ENCODE measurements around the gene ACTR1B.
"Not testable (repeated sequence)": the region's sequence is repeated elsewhere in the genome, so short reads cannot be mapped to it uniquely, and the experiment has no call there.

ACTR1B gene

DNA sequence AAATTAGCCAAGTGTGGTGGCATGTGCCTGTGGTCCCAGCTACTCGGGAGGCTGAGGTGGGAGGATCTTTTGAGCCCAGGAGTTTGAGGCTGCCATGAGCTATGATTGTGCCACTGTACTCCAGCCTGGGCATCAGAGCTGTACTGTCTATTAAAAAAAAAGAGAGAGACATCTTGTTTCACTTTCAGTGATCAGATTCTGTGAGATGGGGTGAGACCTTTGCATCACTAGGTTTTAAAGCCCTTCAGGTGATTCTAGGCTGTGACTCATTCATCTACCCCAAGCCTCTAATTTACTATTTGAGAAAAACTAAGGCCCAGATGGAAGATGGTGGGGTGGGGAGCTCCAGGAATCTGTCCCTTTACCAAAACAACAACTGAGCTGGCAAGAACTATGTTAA lies 12.8 kb upstream of the ACTR1B start:
- H3K9me3 ChIP-seq (ENCODE audit: low read depth, low read length) = no peaks in the 10 kb centered on the region
- H3K36me3 ChIP-seq (ENCODE audit: insufficient read depth, low read length) = no peaks in the 10 kb centered on the region
- no peak for TF ChIP-seq FOXP2 (optimal IDR thresholded peaks at IDR 0.05; ENCODE audit: control extremely low read depth, extremely low read length, insufficient read depth)
- TF ChIP-seq POLR2AphosphoS5 (IDR thresholded peaks at IDR 0.05; ENCODE audit: borderline replicate concordance, low read depth, low read length) = no peak
- TF ChIP-seq EZH2 (IDR thresholded peaks at IDR 0.05) = no peak
- no peak overlapping the region for H3K27ac ChIP-seq
- H3K9ac ChIP-seq (ENCODE audit: insufficient read length) = no peak overlapping the region
- no peak for DNase-seq (ENCODE audit: low read depth, low spot score)
- no peak overlapping the region for H3K4me3 ChIP-seq

DNA sequence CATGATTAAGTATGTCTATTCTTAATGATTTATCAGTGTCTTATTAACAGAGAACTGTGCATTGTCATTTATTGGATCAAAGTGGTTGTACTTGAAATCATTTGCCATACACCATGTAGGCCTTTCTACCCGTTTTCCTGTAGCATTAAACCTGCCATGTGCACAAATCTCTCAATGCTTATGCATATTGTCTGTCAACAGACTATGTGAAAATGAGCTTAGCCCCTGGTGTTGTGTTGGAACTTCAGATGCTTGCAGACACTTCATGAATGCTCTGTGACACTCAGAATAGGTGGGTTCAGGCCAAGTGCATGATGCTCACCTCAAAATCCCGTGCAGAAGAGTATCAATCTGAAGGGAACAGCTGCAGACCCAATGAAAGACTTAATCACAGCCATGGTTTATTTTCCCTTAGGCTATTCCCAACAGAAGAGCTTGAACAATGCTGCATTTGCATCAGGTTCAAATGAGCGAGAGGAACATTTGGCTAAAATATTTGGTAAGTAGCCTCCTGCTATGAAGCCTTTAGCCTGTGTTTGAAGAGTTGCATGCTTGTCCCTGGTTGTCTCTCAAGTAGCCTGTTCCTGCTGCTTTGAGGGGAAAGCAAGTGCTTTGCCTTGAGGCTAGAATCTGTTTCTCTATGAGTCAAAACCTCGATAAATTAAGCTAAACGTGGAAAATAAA lies 11.7 kb upstream of the ACTR1B start:
- TF ChIP-seq EZH2 (IDR thresholded peaks at IDR 0.05) (no peak), FOXP2 (optimal IDR thresholded peaks at IDR 0.05; ENCODE audit: control extremely low read depth, extremely low read length, insufficient read depth) (no peak), POLR2AphosphoS5 (IDR thresholded peaks at IDR 0.05; ENCODE audit: borderline replicate concordance, low read depth, low read length) (no peak)
- Histone ChIP-seq H3K9me3 (ENCODE audit: low read depth, low read length) (no peaks in the 10 kb centered on the region), H3K36me3 (ENCODE audit: insufficient read depth, low read length) (no peaks in the 10 kb centered on the region), H3K27ac (no peak overlapping the region), H3K4me3 (no peak overlapping the region), H3K9ac (ENCODE audit: insufficient read length) (no peak overlapping the region)
- DNase-seq (ENCODE audit: low read depth, low spot score) = no peak

DNA sequence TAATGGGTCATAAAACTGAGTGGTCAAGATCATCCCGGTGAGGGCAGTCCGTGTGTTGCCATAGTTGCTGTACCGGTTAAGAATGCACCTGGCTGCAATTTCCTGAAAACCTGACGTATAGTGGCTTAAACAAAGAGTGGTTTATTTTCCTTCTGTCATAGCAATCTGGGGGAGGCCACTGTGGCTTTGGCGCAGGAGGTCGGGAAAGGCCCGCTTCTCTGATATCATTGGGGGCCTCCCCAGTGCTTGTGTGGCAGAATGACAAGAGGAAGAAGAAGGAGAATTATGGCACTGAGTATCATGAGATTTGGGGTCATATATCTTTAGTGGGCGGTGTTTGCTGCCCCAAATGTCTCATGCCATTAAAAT lies 10.1 kb upstream of the ACTR1B start:
- H3K36me3 ChIP-seq (ENCODE audit: insufficient read depth, low read length) = no peaks in the 10 kb centered on the region
- H3K9ac ChIP-seq (ENCODE audit: insufficient read length) = no peak overlapping the region
- no peak for DNase-seq (ENCODE audit: low read depth, low spot score)
- no peak overlapping the region for H3K4me3 ChIP-seq
- TF ChIP-seq EZH2 (IDR thresholded peaks at IDR 0.05) (no peak), POLR2AphosphoS5 (IDR thresholded peaks at IDR 0.05; ENCODE audit: borderline replicate concordance, low read depth, low read length) (no peak), FOXP2 (optimal IDR thresholded peaks at IDR 0.05; ENCODE audit: control extremely low read depth, extremely low read length, insufficient read depth) (no peak)
- H3K9me3 ChIP-seq (ENCODE audit: low read depth, low read length) = no peaks in the 10 kb centered on the region
- no peak overlapping the region for H3K27ac ChIP-seq

DNA sequence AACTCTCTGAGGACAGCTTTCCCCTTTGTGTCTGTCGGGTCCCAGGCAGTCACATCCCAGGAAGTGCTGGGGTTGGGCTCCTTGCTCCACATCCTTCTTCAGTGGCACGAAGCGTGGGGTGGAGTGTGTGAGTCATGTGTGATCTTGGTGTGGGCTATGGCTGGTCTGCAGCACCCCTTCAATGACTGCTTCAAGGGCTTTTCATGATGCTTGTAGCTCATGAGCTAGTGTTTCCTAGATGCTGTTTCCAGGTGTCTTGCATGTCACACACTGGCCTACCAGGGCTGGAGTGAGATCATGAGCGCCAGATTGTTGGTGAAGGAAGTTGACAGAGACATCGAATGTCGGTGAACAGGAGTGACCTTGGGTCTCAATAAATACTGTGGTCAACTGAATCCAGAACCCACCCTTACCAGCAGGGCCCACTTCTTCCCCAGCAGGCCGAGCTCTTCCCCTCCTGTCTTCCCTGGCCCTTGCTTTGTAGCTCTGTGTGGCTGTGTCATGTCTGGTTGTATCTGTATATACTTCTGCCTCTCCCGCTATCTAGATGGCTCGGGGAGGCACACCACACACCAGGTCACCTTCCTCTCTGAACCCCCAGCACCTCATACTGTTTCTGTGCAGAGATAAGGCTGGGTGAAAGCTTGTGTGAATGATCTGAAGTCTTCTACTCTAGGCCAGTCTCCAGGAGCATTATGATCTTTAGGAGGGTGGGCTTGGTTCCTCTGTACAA lies 9.5 kb upstream of the ACTR1B start:
- TF ChIP-seq POLR2AphosphoS5 (IDR thresholded peaks at IDR 0.05; ENCODE audit: borderline replicate concordance, low read depth, low read length) = no peak
- TF ChIP-seq EZH2 (IDR thresholded peaks at IDR 0.05) = no peak
- no peak for TF ChIP-seq FOXP2 (optimal IDR thresholded peaks at IDR 0.05; ENCODE audit: control extremely low read depth, extremely low read length, insufficient read depth)
- H3K9ac ChIP-seq (ENCODE audit: insufficient read length) = no peak overlapping the region
- no peaks in the 10 kb centered on the region for H3K36me3 ChIP-seq (ENCODE audit: insufficient read depth, low read length)
- no peak overlapping the region for H3K27ac ChIP-seq
- H3K9me3 ChIP-seq (ENCODE audit: low read depth, low read length) = no peaks in the 10 kb centered on the region
- no peak overlapping the region for H3K4me3 ChIP-seq
- no peak for DNase-seq (ENCODE audit: low read depth, low spot score)

DNA sequence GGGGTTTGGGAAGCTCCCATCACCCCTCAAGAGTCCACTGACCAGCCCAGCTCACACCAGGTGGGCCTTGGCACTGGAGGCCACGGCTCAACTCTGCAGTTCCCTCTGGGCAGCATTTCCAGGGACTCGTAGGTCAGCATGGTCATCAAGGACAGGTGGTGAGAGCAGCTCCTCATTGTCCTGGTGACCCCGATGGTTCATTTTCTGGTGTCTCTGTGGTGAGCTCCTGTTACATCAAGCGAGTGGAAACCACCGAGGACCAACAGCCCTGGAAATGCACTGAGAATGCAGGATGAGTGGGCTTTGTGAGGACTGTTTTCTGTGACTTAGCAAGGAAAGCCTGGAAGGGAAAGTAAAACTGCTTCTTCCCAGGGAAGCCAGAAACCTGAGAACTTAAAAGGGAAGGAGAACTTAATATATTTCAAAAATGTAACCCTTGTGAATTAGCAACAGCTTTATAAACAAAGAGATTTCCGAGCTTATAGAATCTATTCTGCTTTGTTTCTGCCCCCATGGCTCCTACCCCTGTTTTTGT lies 8.8 kb upstream of the ACTR1B start:
- H3K9me3 ChIP-seq (ENCODE audit: low read depth, low read length); H3K4me3 ChIP-seq; H3K36me3 ChIP-seq (ENCODE audit: insufficient read depth, low read length); DNase-seq (ENCODE audit: low read depth, low spot score); H3K9ac ChIP-seq (ENCODE audit: insufficient read length); H3K27ac ChIP-seq: not testable (repeated sequence)

DNA sequence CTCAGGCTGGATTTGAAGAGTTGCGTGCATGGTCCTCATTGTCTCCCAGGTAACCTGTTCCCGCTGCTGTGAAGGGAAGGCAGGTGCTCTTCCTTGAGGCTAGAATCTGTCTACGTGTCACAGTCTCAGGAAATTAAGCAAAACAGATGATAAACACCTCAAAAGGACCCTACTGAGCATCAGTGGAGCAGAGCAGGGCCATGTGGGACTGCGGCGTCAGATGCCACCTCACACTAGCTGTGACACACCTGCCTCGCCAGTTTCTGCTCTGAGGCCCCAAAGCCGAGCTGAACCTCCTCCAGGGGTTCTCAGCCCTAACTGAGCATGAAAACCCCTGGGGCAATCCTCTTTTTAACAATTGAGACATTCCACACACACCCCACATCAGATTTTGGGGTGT lies 7.7 kb upstream of the ACTR1B start:
- H3K27ac ChIP-seq = no peak overlapping the region
- no peak for TF ChIP-seq EZH2 (IDR thresholded peaks at IDR 0.05)
- no peak for TF ChIP-seq POLR2AphosphoS5 (IDR thresholded peaks at IDR 0.05; ENCODE audit: borderline replicate concordance, low read depth, low read length)
- TF ChIP-seq FOXP2 (optimal IDR thresholded peaks at IDR 0.05; ENCODE audit: control extremely low read depth, extremely low read length, insufficient read depth) = no peak
- H3K4me3 ChIP-seq = no peak overlapping the region
- DNase-seq (ENCODE audit: low read depth, low spot score) = no peak
- H3K9me3 ChIP-seq (ENCODE audit: low read depth, low read length) = no peaks in the 10 kb centered on the region
- no peaks in the 10 kb centered on the region for H3K36me3 ChIP-seq (ENCODE audit: insufficient read depth, low read length)
- no peak overlapping the region for H3K9ac ChIP-seq (ENCODE audit: insufficient read length)

DNA sequence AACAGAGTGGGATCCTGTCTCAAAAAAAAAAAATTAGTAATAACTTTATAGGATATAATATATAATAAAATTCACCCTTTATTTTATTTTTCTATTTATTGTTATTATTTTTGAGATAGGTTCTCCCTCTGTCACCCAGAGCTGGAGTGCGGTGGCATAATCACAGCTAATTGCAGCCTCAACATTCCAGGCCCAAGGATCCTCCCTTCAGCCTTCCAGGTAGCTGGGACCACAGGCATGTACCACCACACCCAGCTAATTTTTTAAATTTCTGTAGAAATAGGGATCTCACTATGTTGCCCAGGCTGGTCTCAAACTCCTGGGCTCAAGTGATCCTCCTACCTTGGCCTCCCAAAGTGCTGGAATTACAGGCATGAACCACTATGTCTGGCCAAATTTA lies 6.6 kb upstream of the ACTR1B start:
- DNase-seq (ENCODE audit: low read depth, low spot score) = no peak
- no peak overlapping the region for H3K27ac ChIP-seq
- no peaks in the 10 kb centered on the region for H3K9me3 ChIP-seq (ENCODE audit: low read depth, low read length)
- no peak overlapping the region for H3K9ac ChIP-seq (ENCODE audit: insufficient read length)
- H3K36me3 ChIP-seq (ENCODE audit: insufficient read depth, low read length) = no peaks in the 10 kb centered on the region
- TF ChIP-seq FOXP2 (optimal IDR thresholded peaks at IDR 0.05; ENCODE audit: control extremely low read depth, extremely low read length, insufficient read depth) = no peak
- no peak for TF ChIP-seq EZH2 (IDR thresholded peaks at IDR 0.05)
- no peak for TF ChIP-seq POLR2AphosphoS5 (IDR thresholded peaks at IDR 0.05; ENCODE audit: borderline replicate concordance, low read depth, low read length)
- H3K4me3 ChIP-seq = no peak overlapping the region

DNA sequence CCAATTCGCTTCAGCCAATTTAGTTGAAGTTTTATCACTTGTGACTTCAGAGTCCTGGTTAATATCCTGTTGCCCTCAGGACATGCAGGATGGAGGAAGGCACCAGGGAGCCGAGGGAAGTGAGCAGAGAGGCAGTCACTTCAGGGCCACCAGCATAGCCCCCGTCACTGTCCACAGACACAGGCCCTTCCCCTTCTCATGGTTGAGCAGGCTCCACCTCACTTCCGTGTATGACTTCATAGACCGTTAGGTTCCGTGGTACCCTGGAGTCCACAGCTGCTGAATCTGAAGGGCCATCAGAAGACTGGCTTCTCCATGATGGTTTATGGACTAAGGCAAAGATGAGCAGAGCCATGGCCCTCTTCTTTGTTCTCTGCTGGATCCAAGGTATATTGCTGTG lies 5.6 kb upstream of the ACTR1B start, which contains the start of gene C2orf92:
TSS of gene C2orf92 (plus strand) at position 266 of the 400 bp plus-strand sequence. CDS start at position 342, 76 bp downstream.
- H3K36me3 ChIP-seq (ENCODE audit: insufficient read depth, low read length) = no peaks in the 10 kb centered on the region
- H3K27ac ChIP-seq = no peak within 1 kb of the TSS
- H3K9me3 ChIP-seq (ENCODE audit: low read depth, low read length) = no peaks in the 10 kb centered on the region

More for the DNA sequence above, 5.6 kb upstream of the ACTR1B start, which contains the start of gene C2orf92:
- no peak for TF ChIP-seq FOXP2 (optimal IDR thresholded peaks at IDR 0.05; ENCODE audit: control extremely low read depth, extremely low read length, insufficient read depth)
- TF ChIP-seq EZH2 (IDR thresholded peaks at IDR 0.05) = no peak
- no peak for TF ChIP-seq POLR2AphosphoS5 (IDR thresholded peaks at IDR 0.05; ENCODE audit: borderline replicate concordance, low read depth, low read length)
- Histone ChIP-seq H3K4me3 (no peak within 1 kb of the TSS), H3K9ac (ENCODE audit: insufficient read length) (no peak within 1 kb of the TSS)
- DNase-seq (ENCODE audit: low read depth, low spot score) = no peak
